Measurements from ENCODE around the gene OSBPL10.
"Not testable (repeated sequence)": the region's sequence is repeated elsewhere in the genome, so short reads cannot be mapped to it uniquely, and the experiment has no call there.

OSBPL10 gene

GRCh38 chr3:31802981-31803740 is 177.9 kb downstream of the OSBPL10 start:
- no peak for DNase-seq

- no peak for DNase-seq
Observed at GRCh38 chr3:31800436-31800835, 180.6 kb downstream of the OSBPL10 start.

- DNase-seq, result no peak
Observed at GRCh38 chr3:31798840-31799239, 182.2 kb downstream of the OSBPL10 start.

- no peak for DNase-seq
Observed at GRCh38 chr3:31793821-31794220, 187.2 kb downstream of the OSBPL10 start.

- no peak for DNase-seq
Observed at GRCh38 chr3:31791090-31791430, 190.0 kb downstream of the OSBPL10 start.

- no peak for DNase-seq
Observed at GRCh38 chr3:31790193-31791089, 190.6 kb downstream of the OSBPL10 start.

GRCh38 chr3:31789429-31789828 is 191.6 kb downstream of the OSBPL10 start:
- no peak for DNase-seq

GRCh38 chr3:31785734-31786133 is 195.3 kb downstream of the OSBPL10 start:
- DNase-seq, result no peak

GRCh38 chr3:31785286-31785685 is 195.8 kb downstream of the OSBPL10 start:
- DNase-seq, result no peak

GRCh38 chr3:31783851-31784250 is 197.2 kb downstream of the OSBPL10 start:
- DNase-seq, result not testable (repeated sequence)

- not testable (repeated sequence) for DNase-seq
Observed at GRCh38 chr3:31782306-31782705, 198.8 kb downstream of the OSBPL10 start.

- no peak for DNase-seq
Observed at GRCh38 chr3:31779514-31779913, 201.5 kb downstream of the OSBPL10 start.

GRCh38 chr3:31777887-31778286 is 203.2 kb downstream of the OSBPL10 start:
- DNase-seq, result no peak

- DNase-seq, result no peak
Observed at GRCh38 chr3:31777092-31777491, 204.0 kb downstream of the OSBPL10 start.

GRCh38 chr3:31776016-31776415 is 205.0 kb downstream of the OSBPL10 start:
- DNase-seq, result no peak

- no peak for DNase-seq
Observed at GRCh38 chr3:31775383-31775782, 205.7 kb downstream of the OSBPL10 start.

GRCh38 chr3:31772758-31773473 is 208.1 kb downstream of the OSBPL10 start:
- DNase-seq, result no peak

- DNase-seq, result peak; percentile 41
Observed at GRCh38 chr3:31772272-31772671, 208.8 kb downstream of the OSBPL10 start.

GRCh38 chr3:31770822-31771326 is 210.2 kb downstream of the OSBPL10 start:
- no peak for DNase-seq

GRCh38 chr3:31768479-31769125 is 212.5 kb downstream of the OSBPL10 start:
- DNase-seq, result peak; percentile 79

GRCh38 chr3:31767920-31768319 is 213.1 kb downstream of the OSBPL10 start:
- DNase-seq, result no peak

- DNase-seq, result no peak
Observed at GRCh38 chr3:31766669-31767068, 214.4 kb downstream of the OSBPL10 start.

GRCh38 chr3:31765871-31766270 is 215.2 kb downstream of the OSBPL10 start:
- DNase-seq, result peak; percentile 64

Measured in activated CD4-positive, alpha-beta T cell treated with anti-CD3 and anti-CD28 coated beads, Interleukin-2, Interleukin-6, amounts not matched to agents 100 ng/mL and 50 ng/mL, durations not matched to agents 16 hours and 8 hours (primary cell).